ENCODE data around the gene DNAI2. TPM values are rescaled to one million over a fixed set of nuclear protein-coding genes. Genes with fewer than 3 reads are reported as not detected.

Gene DNAI2
- polyA plus RNA-seq, 1 donor from 2014 or later, result not detected

DNA sequence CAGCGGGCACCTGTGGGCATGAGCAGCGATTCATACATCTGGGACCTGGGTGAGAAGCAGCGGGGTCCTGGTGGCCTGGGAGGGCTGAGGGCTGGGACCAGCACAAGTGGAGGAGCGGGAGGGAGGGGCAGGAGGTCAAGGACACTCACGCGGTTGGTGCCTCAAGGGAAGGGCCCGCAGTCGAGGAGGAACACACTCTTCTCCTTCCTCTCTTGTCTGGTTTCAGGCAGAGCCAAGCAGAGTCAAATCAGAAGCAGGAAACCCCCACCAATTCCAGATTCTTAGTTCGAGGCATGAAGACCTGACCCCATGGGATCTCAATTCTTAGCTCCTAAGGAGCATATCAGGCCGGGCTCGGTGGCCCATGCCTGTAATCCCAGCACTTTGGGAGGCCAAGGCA is 15.7 kb downstream of the DNAI2 start:
- H3K9me3 ChIP-seq (ENCODE audit: low read length), result no peaks in the 10 kb centered on the region
- no peaks in the 10 kb centered on the region for H3K36me3 ChIP-seq (ENCODE audit: insufficient read depth, low read length)
- H2AFZ ChIP-seq (ENCODE audit: low read depth, low read length), result no peak overlapping the region
- H3K4me3 ChIP-seq (ENCODE audit: low read length), result no peak overlapping the region
- no peaks in the 10 kb centered on the region for H3K9me2 ChIP-seq (ENCODE audit: insufficient read depth, low read length)
- H4K20me1 ChIP-seq (ENCODE audit: insufficient read depth), result no peaks in the 10 kb centered on the region
- H3K4me2 ChIP-seq (ENCODE audit: low read length), result no peak overlapping the region
- H3K27ac ChIP-seq (ENCODE audit: low read length), result no peak overlapping the region
- no peaks in the 10 kb centered on the region for H3K27me3 ChIP-seq (ENCODE audit: insufficient read depth, low read depth, low read length)
- H3K79me2 ChIP-seq (replicated peaks; ENCODE audit: insufficient read depth, low read length), result no peaks in the 10 kb centered on the region
- TF ChIP-seq, protein P1, sequence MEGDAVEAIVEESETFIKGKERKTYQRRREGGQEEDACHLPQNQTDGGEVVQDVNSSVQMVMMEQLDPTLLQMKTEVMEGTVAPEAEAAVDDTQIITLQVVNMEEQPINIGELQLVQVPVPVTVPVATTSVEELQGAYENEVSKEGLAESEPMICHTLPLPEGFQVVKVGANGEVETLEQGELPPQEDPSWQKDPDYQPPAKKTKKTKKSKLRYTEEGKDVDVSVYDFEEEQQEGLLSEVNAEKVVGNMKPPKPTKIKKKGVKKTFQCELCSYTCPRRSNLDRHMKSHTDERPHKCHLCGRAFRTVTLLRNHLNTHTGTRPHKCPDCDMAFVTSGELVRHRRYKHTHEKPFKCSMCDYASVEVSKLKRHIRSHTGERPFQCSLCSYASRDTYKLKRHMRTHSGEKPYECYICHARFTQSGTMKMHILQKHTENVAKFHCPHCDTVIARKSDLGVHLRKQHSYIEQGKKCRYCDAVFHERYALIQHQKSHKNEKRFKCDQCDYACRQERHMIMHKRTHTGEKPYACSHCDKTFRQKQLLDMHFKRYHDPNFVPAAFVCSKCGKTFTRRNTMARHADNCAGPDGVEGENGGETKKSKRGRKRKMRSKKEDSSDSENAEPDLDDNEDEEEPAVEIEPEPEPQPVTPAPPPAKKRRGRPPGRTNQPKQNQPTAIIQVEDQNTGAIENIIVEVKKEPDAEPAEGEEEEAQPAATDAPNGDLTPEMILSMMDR (IDR thresholded peaks at IDR 0.05; ENCODE audit: poor library complexity, severe bottlenecking), result no peak
- TF ChIP-seq EZH2 (IDR thresholded peaks at IDR 0.05; ENCODE audit: borderline replicate concordance, insufficient read depth, low read length, poor library complexity, severe bottlenecking), result no peak
- TF ChIP-seq EP300 (conservative IDR thresholded peaks at IDR 0.05; ENCODE audit: poor library complexity, severe bottlenecking), result no peak
- TF ChIP-seq, protein P2, sequence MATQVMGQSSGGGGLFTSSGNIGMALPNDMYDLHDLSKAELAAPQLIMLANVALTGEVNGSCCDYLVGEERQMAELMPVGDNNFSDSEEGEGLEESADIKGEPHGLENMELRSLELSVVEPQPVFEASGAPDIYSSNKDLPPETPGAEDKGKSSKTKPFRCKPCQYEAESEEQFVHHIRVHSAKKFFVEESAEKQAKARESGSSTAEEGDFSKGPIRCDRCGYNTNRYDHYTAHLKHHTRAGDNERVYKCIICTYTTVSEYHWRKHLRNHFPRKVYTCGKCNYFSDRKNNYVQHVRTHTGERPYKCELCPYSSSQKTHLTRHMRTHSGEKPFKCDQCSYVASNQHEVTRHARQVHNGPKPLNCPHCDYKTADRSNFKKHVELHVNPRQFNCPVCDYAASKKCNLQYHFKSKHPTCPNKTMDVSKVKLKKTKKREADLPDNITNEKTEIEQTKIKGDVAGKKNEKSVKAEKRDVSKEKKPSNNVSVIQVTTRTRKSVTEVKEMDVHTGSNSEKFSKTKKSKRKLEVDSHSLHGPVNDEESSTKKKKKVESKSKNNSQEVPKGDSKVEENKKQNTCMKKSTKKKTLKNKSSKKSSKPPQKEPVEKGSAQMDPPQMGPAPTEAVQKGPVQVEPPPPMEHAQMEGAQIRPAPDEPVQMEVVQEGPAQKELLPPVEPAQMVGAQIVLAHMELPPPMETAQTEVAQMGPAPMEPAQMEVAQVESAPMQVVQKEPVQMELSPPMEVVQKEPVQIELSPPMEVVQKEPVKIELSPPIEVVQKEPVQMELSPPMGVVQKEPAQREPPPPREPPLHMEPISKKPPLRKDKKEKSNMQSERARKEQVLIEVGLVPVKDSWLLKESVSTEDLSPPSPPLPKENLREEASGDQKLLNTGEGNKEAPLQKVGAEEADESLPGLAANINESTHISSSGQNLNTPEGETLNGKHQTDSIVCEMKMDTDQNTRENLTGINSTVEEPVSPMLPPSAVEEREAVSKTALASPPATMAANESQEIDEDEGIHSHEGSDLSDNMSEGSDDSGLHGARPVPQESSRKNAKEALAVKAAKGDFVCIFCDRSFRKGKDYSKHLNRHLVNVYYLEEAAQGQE (IDR thresholded peaks at IDR 0.05; ENCODE audit: borderline replicate concordance), result no peak
- no peak for TF ChIP-seq RAD21 (conservative IDR thresholded peaks at IDR 0.05)
- no peaks in the 10 kb centered on the region for H3F3A ChIP-seq (ENCODE audit: insufficient read depth, low read length, poor library complexity, severe bottlenecking)
- no peak overlapping the region for H3K9ac ChIP-seq (ENCODE audit: low read length)

DNA sequence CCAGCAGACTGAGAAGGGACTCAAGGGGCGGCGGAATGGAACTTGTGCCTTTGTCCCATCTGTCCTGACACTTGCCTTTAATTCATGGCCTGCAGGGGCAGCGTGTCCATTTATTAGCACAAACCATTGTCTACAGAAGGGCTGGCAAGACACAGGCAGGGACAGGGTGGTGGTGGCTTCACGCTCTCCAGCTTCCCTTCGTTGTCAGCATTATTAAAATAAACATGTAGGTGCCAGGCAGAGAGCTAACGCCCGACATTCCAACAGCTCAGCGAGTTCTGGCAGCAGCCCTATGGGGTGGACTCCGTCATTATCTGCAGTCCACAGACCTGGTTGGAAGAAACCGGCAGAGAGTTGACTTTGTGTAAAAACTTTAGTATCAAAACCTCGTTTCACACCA is 16.3 kb downstream of the DNAI2 start:
- no peak overlapping the region for H3K4me2 ChIP-seq (ENCODE audit: low read length)
- no peaks in the 10 kb centered on the region for H3K27me3 ChIP-seq (ENCODE audit: insufficient read depth, low read depth, low read length)
- no peaks in the 10 kb centered on the region for H3K36me3 ChIP-seq (ENCODE audit: insufficient read depth, low read length)
- TF ChIP-seq EP300 (conservative IDR thresholded peaks at IDR 0.05; ENCODE audit: poor library complexity, severe bottlenecking) (no peak), SMC3 (conservative IDR thresholded peaks at IDR 0.05; ENCODE audit: poor library complexity) (no peak), POLR2AphosphoS5 (IDR thresholded peaks at IDR 0.05) (no peak), TAF1 (IDR thresholded peaks at IDR 0.05; ENCODE audit: low read depth) (no peak), MXI1 (conservative IDR thresholded peaks at IDR 0.05; ENCODE audit: poor library complexity, severe bottlenecking) (no peak)
- TF ChIP-seq, protein P2 (IDR thresholded peaks at IDR 0.05; ENCODE audit: borderline replicate concordance), result no peak
- H3F3A ChIP-seq (ENCODE audit: insufficient read depth, low read length, poor library complexity, severe bottlenecking), result no peaks in the 10 kb centered on the region
- no peaks in the 10 kb centered on the region for H4K20me1 ChIP-seq (ENCODE audit: insufficient read depth)
- H3K27ac ChIP-seq (ENCODE audit: low read length), result no peak overlapping the region
- H3K9me2 ChIP-seq (ENCODE audit: insufficient read depth, low read length), result no peaks in the 10 kb centered on the region
- no peak overlapping the region for H3K9ac ChIP-seq (ENCODE audit: low read length)
- H2AFZ ChIP-seq (ENCODE audit: low read depth, low read length), result no peak overlapping the region
- H3K9me3 ChIP-seq (ENCODE audit: low read length), result no peaks in the 10 kb centered on the region
- H3K79me2 ChIP-seq (replicated peaks; ENCODE audit: insufficient read depth, low read length), result no peaks in the 10 kb centered on the region
- no peak overlapping the region for H3K4me3 ChIP-seq (ENCODE audit: low read length)

Measured in neural cell (in vitro differentiated cells).